LoVo (cell line): ENCODE results near the gene APOL4.
"Not testable (repeated sequence)": the region's sequence is repeated elsewhere in the genome, so short reads cannot be mapped to it uniquely, and the experiment has no call there.

Experiments
- DNase-seq: peaks from one replicate; pipeline ENCODE4 v3.0.0-alpha.2; 2016; ENCODE audit warnings: low spot score

Gene APOL4

DNA sequence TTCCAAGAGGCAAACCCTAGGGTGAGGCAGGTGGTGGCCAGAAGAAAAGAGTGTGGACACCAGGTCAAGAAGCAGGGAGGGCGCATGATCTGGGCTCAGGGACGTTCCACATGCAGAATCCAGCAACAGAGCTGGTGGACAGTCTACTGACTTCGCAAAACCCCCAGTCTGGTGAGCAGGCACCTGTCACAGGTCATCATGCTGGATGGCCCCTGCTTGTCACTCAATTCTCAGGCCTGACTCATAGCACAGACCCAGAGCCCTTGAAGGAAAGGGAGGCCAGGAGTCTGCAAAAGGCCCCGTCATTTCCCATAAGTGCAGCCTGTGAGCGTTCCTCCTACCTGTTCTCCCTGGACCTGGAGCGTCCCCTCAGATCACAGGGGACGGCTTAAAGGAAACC lies 18.2 kb downstream of the APOL4 start:
- DNase-seq, result no peak

DNA sequence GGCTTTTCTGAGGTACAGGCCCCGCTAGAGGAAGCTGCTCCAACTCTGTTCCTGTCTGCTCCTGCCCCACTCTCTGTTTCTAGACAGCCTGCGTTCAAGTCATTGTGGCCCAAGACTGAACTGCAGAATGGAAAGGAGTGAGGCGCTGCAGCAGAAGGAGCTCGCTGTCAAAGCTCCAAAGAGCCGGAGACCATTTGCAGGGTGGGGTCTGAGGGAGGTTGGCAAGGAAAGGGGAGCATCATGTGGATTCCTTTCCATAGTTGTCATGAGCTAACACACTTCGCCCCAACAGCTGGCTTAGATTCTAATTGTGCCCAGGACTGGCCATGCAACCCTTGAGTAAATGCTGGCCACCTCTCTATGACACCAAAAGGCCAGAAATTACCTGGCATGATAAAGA lies 18.8 kb downstream of the APOL4 start:
- no peak for DNase-seq

DNA sequence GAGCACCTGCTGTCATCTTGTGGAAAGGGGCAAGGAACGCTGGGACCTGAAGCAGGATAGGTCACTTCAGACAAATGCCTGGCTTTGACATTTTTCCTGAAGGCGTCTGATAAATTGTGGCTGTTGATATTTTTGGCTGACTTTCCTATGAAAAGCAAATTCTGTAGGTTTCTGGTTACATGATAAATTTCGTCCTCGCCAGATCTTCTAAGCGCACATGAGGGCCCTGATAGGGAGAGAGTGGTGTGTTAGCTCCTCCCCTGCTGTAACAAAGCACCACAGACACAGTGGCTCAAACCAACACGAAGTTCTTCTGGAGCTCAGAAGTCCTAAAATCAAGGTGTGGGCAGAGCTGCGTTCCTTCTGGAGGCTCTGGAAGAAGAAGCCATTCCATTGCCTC lies 19.6 kb downstream of the APOL4 start:
- no peak for DNase-seq

DNA sequence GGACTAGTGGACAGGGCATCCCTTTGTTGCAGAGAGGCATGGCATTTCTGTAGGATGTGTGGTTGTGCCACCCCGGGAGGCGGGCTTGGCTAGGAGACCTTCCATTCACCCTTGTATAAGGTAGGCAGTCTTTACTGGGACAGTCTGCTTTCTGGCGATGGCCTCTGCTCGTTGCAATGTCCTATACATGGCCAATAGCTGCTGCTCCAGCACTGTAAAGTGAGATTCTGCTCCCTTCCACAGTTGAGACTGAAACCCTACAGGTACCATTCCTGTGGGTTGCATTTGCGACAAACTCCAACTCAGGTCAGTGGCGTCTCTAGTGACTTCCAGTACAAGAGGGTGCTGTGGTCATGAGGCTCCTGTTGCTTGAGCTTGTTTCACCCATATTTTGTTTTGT lies 20.7 kb downstream of the APOL4 start:
- no peak for DNase-seq

DNA sequence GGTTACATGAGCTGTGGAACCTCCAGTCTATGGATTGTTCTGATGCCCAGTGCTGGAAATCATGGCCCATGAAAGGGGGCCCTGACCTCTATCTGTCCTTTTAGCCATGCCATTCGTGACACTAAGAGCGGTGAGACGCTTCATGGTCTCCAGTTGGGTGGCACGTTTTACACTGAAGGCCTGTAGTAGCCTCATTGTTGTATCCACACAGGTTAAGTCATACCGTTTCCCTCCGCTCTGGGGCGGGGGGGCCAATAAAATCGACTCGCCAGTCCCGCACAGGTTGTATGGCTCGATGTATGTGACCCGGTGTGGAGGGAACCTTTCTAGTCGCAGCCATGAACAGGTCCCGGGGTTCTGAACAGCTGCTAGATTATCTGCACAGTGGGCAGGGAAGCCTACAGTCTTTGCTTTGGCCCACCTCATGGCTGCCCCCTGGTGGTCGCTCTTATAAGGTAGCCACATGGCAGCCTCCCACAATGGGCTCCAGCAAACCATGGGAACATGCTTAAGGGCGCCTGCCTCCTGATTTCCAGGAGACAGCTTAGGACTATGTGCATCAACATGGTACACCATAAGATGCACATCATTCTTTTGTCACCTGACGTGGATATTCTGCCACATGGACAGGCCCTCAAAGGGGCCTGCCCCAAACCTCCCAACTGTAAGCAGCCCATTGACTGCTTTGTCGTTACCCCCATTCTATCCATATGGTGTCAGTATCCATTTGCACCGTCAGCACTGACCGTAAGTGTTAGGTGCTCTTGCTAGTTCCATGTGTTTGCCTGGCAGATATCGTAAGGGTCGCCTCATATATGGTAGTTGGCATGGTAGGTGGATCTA lies 21.4 kb downstream of the APOL4 start:
- peak; percentile 55 for DNase-seq

DNA sequence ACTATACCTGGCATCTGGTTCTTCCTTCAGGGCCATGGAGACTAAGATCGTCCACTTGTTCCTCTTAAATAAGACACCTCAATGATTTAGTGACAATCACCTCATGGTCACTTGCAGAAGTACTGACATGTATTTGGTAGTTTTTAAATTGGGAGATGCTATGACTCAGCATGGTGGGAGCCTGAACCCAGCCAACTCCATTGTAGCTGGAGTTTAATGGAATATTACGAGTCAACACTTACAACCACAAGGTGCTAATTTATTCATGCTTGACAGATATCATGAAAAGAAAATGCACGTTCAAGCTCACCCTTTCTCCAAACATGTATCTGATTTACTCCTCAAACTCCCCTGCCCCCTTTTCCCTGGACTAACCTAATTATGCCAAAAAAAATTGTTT lies 24.4 kb downstream of the APOL4 start:
- no peak for DNase-seq

DNA sequence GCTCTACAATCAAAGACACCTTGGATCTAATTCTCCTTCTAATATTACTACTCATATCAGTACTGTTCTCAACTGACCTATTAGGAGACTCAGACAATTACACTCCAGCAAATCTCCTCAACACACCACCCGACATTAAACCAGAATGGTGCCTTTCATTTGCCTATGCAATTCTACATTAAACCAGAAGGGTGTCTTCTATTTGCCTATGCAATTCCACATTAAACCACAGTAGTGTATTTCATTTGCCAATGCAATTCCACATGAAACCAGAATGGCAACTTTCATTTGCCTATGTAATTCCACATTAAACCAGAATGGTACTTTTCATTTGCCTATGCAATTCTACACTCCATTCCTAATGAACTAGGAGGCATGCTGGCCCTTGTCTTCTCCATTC lies 25.7 kb downstream of the APOL4 start:
- no peak for DNase-seq

DNA sequence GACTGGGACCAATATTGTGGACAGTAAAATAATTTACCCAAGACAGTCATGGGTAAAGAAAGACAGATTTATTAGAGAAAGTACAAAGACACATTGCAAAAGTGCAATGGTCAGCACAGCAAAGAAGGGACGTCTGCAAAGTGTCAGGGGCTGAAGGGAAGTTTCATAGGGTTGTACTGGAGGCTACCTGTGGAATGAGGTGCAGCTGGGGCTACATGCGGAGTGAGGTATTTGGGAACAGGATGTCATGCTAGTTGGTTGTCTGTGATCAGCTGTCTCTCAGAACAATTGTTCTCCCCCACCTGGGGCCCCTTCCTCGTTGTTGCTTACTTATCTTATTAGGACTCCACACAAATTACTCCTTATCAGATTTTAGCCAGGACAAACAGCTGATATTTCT lies 29.7 kb downstream of the APOL4 start:
- DNase-seq, result no peak

DNA sequence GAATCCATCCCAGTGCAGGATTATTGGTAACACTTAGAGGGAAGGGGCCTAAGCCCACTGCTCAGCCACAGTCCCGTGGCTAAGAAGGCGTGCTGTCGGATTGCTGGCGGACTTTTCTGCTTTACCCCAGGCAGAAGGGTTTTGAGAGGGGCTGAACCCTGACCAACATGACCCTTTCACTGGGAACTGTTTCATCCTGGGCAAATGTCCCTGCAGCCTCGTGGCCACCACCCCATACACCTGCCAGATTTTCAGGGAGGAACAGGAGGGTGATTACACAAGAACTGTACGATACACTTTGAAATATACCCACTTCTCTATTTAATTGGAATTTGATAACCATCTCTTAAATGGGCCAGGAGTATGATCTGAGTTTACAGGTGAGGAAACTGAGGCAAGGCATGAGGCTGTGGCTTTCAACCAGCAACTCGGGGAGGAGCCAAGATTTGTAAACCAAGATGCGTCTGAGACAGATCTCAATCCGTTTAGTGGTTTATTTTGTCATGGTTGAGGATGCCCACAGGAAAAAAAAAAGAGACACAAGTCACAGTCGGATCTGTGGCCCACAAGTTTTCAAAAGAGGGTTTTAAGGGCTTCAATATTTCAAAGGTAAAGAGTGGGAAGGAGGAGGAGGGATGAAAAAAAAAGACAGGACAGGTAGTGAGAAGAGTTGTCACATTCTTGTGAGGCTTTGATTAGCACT lies 34.9 kb downstream of the APOL4 start:
- no peak for DNase-seq

DNA sequence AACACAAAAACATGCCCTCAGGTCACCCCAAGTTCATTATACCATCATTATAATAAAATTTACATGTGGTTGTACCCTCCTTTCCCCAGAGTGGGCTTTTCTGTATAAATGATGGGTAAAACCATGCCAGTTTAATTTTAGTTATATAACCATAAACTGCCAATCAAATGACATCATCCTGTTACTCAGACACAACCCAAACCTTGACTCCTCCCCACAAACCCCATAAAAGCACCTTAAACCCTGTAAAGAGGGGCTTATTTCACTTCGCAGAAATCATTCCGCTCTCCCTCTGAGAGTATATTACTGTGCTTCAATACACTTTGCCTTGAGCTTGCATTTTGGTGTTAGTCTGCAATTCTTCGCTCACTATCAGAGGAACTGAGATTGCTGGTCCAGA lies 35.5 kb downstream of the APOL4 start:
- DNase-seq, result no peak

DNA sequence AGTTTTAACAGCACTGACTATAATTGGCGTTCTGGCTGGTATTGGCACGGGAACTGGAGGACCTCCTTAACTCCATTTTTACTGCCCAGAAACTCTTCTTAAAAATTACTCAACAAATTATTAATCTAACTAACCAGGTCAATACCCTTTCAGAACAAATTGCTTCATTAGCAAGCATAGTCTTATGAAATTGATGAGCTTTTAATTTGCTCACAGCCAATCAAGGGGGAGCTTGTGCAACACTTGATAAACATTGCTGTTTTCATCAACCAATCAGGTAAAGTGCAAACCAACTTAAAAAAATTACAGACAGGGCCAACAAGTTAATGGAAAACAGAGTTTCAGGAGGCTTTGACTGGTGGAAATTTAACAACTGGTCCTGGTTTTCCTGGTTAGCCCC lies 36.5 kb downstream of the APOL4 start:
- no peak for DNase-seq

DNA sequence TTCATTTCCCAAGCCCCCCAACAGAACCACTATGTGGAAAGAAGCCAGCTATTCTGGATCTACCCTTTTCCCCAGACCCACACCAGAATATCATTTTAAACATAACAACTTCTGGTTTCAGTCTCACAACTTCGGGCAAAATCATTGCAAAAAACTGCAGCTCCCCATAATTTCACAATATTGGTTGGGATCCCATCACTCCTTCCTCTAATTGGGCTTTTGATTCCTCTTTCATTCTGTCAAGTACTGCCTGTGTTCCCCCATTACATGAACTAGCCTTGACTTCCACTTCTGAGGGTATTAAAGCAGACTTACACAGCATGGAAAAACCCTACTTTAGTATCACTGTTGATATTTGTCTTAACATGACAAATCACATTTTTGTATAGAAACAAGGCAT lies 37.0 kb downstream of the APOL4 start:
- DNase-seq, result no peak

DNA sequence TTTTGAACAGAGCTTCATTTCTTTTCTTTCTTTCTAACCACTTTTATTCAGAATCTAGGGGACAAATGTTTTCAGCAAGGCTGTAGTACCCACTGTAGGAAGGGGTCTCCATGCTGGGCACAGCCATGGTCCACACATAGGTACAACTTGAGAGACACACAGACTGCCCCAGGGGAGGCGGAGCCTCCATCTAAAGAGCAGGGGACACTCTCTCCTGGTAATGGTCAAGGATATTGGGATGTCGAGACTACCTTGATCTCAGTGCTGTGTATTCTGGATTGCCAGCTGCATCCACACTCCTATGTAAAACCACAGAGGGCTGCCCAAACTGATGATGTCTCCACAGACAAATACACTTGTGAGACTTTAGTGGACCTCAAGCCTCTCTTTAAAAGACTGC lies 38.1 kb downstream of the APOL4 start:
- no peak for DNase-seq

DNA sequence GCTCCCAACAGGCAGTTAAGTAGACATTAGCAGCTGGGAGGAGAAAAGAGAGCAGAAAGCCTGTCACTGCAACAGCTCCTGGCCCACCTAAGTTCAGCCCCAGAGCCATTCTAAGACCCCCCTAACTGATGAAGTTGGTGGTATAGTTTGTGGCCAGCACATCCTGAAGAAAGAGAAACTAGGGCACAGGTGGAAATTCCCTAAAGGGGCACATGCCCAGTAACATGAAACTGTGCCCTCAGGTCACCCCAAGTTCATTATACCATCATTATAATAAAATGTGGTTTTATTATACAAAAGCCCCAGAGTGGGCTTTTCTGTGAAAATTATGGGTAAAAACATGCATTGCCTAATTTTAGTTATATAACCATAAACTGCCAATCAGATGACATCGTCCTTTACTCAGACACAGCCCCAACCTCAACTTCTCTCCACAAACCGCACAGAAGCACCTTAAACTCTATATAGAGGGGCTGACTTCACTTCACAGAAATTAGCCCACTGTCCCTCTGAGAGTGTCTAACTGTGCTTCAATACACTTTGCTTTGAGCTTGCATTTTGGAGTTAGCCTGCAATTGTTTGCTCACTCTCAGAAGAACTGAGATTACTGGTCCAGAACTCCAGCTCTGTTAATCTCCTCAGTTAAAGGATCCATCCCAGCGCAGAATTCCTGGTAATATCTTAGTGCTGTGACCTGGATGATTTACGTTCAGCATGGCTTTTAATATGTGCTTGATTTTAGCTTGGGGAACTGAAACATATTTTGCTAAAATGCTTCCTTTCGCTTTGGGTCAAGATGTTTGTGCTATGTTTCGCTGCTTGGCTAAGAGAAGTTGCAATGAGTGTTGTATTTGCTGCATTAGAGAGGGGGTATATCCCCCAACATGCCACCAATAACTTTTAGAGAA lies 39.2 kb downstream of the APOL4 start:
- DNase-seq, result no peak

DNA sequence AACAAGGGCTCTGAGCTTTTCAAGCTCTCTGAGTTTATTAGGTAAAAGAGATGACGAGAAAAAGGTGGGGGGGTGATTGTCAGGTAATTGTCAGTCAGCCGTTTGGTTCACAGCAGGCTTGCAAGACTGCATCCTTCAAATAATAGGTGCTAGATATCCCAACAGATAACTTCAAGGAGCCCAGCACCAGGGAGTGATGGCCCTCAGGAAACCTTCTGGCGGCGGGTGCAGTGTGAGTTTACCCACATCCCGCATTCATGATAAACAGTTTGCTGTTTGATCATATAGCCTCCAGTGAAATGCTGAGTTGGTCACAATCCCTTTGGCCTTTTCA lies 39.8 kb downstream of the APOL4 start:
- DNase-seq, result not testable (repeated sequence)

DNA sequence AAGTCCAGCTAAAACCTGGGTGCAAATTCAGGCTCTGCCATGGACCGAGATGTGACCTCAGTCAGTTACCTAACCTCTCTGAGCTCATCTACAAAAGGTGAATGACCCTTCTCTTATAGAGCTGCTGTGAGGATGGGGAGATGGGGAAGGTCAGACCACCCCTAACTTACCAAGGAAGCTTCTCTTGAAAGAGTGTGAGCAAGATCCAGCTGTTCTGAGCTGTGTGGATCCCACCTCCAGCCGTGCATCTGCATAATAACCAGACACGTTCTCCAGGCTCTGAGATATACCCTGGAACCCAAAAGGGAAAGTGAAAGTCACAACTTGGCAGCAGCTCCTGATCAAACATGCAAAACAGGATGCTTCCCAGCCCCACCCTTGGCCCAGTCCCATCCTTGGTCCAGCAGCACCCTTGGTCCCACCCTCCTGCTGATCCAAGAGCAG lies 41.1 kb downstream of the APOL4 start, which contains the start of gene APOL3:
Gene APOL3, minus strand, starts transcription at position 257 of the 444 bp plus-strand sequence. CDS start 11,700 bp downstream, outside the sequence.
- peak; percentile 29 for DNase-seq

DNA sequence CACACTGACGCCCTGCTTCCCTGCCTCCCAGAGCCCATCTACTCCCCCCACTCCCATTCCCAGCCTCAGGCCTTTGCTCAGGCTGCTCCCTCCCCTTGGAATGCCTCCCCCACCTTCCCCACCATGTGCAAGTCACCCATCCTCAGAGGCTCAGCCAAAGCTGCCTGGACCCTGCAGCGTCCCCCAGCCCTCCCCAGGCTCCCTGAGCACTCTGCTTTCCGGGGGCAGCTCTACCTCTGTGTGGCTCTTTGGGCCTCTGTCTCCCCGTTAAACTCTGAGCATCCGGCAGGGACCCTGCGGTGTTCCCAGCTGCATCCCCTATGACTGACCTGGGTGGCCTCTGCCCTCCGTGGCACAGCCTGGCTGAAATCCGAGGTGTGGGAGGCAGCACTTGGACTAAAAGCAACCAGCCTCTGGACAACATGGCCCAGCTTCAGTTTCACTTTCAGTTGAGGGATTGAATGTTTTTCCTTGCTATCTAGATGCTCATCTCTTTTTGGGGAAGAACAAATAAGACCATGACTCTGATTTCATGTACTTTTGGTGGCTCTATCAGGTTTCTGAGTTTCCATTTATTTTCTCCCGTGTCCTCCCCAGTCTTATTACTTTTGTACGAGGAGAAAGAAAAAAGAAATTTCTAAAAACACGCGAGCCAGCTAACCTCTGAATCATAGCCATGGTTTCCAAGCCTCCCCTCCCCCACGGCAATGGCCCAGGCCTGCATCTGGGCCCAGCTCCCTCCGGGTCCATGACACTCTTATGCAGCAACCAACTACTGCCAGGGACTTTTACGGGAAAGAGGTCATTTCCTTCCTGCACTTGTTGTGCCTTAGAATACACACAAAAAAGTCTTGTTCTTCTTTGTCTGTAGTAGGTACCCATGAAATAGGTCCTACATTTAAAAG lies 44.8 kb downstream of the APOL4 start:
- peak; percentile 65 for DNase-seq

DNA sequence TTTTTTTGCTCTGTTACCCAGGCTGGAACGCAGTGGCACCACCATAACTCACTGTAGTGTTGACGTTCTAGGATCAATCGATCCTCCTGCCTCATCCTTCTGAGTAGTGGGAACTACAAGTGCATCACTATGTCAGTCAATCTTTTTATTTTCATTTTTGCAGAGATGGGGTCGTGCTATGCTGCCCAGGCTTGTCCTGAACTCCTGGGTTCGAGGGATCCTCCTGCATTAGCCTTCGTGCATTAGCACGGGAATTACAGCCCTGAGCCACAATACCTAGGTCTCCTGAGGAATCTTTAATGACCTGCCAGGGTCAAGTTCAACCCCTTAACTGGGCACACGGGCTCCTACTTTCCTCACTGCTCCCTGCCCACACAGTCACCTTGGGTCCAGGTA lies 45.5 kb downstream of the APOL4 start:
- DNase-seq, result no peak

DNA sequence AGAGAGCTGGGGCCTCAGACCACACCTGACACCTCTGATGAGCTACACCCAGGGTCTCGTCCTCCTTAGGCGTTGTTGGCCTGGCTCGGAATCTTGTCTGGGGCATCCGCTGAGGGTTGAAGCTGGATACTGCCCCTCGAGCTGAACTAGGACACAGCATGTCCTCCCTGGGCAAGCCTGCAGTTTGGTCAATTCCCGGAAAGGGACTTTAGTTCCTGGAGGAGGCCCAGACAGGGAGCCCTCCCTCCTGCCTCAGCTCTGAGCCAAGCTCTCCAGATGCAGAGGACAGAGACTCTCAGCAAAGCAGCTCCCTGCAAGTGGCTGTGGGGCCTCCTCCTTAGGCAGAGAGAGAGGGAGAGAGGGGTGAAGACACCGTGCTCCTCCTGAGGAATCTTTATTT lies 45.9 kb downstream of the APOL4 start:
- DNase-seq, result no peak

DNA sequence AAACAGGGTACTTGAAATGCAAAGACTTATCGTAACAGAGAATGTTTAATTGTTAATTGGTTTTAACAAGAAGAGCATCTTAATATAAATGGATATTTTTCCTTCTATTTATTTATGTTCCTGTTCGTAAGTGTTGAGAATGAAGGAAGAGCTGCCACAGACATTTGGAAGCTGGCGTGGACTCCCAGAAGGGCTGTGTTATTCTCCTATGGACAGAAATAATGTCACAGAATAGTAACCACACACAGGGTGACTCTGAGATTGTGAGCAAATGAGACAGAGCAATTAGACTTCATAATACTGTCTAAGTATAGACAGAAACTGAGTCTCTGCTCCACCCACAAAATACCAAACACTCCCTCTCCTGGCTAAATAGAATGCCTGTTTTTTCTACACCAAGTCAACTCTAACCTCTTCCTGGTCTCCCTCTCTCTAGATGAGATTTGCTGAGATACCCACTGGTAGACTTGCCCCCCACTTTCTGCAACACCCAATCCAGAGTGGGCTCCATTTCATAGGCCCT lies 47.1 kb downstream of the APOL4 start:
- DNase-seq, result peak; percentile 25
